Activated CD8-positive, alpha-beta memory T cell treated with anti-CD3 and anti-CD28 coated beads, Interleukin-2, amount 10 ng/mL, durations not matched to agents 7 days and 5 days (primary cell): ENCODE results near the gene WT1. TPM values are rescaled to one million over a fixed set of nuclear protein-coding genes. Genes with fewer than 3 reads are reported as not detected.
"Not testable (repeated sequence)": the region's sequence is repeated elsewhere in the genome, so short reads cannot be mapped to it uniquely, and the experiment has no call there.

ENCODE experiments used
- ATAC-seq: fragments of 150-1000 bp; cut with Tn5 transposase; one replicate; pipeline ENCODE4 v1.10.0; 2021; ENCODE audit warnings: moderate library complexity
- CTCF ChIA-PET: fragments of 350-600 bp; sonication (Branson Sonifier 250); formaldehyde crosslinking; loops from one replicate; lab custom pipeline; 2021; ENCODE audit warnings: antibody characterized with exemption; lab: Charles Lee
- DNase-seq: peaks from one replicate; pipeline ENCODE4 v3.0.0-alpha.2; 2020
- H3K27ac Mint-ChIP-seq: one replicate; pipeline ENCODE4 v1.8.0; 2021; ENCODE audit warnings: mild to moderate bottlenecking, mixed read lengths
- H3K27me3 Mint-ChIP-seq: one replicate; pipeline ENCODE4 v1.8.0; 2021; ENCODE audit warnings: mixed read lengths
- H3K36me3 Mint-ChIP-seq: one replicate; pipeline ENCODE4 v1.8.0; 2021; ENCODE audit warnings: mild to moderate bottlenecking, mixed read lengths
- H3K4me1 Mint-ChIP-seq: one replicate; pipeline ENCODE4 v1.8.0; 2021; ENCODE audit warnings: mixed read lengths
- H3K4me3 Mint-ChIP-seq: one replicate; pipeline ENCODE4 v1.8.0; 2021; ENCODE audit warnings: mild to moderate bottlenecking, moderate library complexity, mixed read lengths
- H3K9me3 Mint-ChIP-seq: one replicate; pipeline ENCODE4 v1.8.0; 2022; ENCODE audit warnings: low read depth, mixed read lengths
- total RNA-seq, 2 experiments: library from RNA; stranded (reverse); gene quantifications; one replicate each; pipeline ENCODE4 v1.2.3, GENCODE V29; 2021

The WT1 gene
- total RNA-seq, result not detected

GRCh38 chr11:32435511-32435941, at the start of gene WT1:
TSS of gene WT1 (minus strand) at chr11:32435539.
- Mint-ChIP-seq H3K36me3 (peaks cover 2% of the 10 kb centered on the region), H3K27me3 (peaks cover 90% of the 10 kb centered on the region), H3K27ac (peak within 1 kb of the TSS; percentile 46), H3K4me1 (peaks cover 23% of the 10 kb centered on the region), H3K9me3 (no peaks in the 10 kb centered on the region), H3K4me3 (peak within 1 kb of the TSS; percentile 19)
- CTCF ChIA-PET, result no interaction called here
- no peak for ATAC-seq
- no peak for DNase-seq

- CTCF ChIA-PET, result no interaction called here
- no peaks in the 10 kb centered on the region for H3K4me1 Mint-ChIP-seq
- H3K27me3 Mint-ChIP-seq, result peaks cover 3% of the 10 kb centered on the region
- no peak for ATAC-seq
- no peaks in the 10 kb centered on the region for H3K36me3 Mint-ChIP-seq
- no peaks in the 10 kb centered on the region for H3K9me3 Mint-ChIP-seq
- no peak for DNase-seq
- no peak overlapping the region for H3K4me3 Mint-ChIP-seq
- H3K27ac Mint-ChIP-seq, result no peak overlapping the region
These were observed 44.0 kb upstream of the WT1 start for GRCh38 chr11:32479291-32479690.

- peaks cover 3% of the 10 kb centered on the region for H3K27me3 Mint-ChIP-seq
- ATAC-seq (no peak), DNase-seq (no peak)
- no peak overlapping the region for H3K27ac Mint-ChIP-seq
- CTCF ChIA-PET, result interaction anchor here (0.6 kb wide), 1 partner anchor 47 kb away, joined by 3 read pairs; no protein-coding TSS in a partner anchor
- H3K4me3 Mint-ChIP-seq, result no peak overlapping the region
- no peaks in the 10 kb centered on the region for H3K4me1 Mint-ChIP-seq
- H3K36me3 Mint-ChIP-seq, result no peaks in the 10 kb centered on the region
- no peaks in the 10 kb centered on the region for H3K9me3 Mint-ChIP-seq
These were observed 43.0 kb upstream of the WT1 start for GRCh38 chr11:32478277-32478731.

GRCh38 chr11:32473282-32473909, 38.1 kb upstream of the WT1 start:
- DNase-seq, result no peak
- Mint-ChIP-seq H3K4me3 (no peak overlapping the region), H3K36me3 (no peaks in the 10 kb centered on the region), H3K9me3 (no peaks in the 10 kb centered on the region), H3K27me3 (peaks cover 3% of the 10 kb centered on the region), H3K27ac (no peak overlapping the region), H3K4me1 (no peaks in the 10 kb centered on the region)
- no peak for ATAC-seq
- CTCF ChIA-PET, result no interaction called here

GRCh38 chr11:32472226-32472625, 36.9 kb upstream of the WT1 start:
- H3K36me3 Mint-ChIP-seq, result no peaks in the 10 kb centered on the region
- ATAC-seq (no peak), DNase-seq (no peak)
- no peaks in the 10 kb centered on the region for H3K4me1 Mint-ChIP-seq
- H3K9me3 Mint-ChIP-seq, result no peaks in the 10 kb centered on the region
- no peak overlapping the region for H3K4me3 Mint-ChIP-seq
- CTCF ChIA-PET, result no interaction called here
- no peak overlapping the region for H3K27ac Mint-ChIP-seq
- H3K27me3 Mint-ChIP-seq, result no peaks in the 10 kb centered on the region

- CTCF ChIA-PET, H3K9me3 Mint-ChIP-seq, ATAC-seq, H3K4me1 Mint-ChIP-seq, H3K27me3 Mint-ChIP-seq, DNase-seq, H3K27ac Mint-ChIP-seq, H3K36me3 Mint-ChIP-seq, H3K4me3 Mint-ChIP-seq: not testable (repeated sequence)
These were observed 36.2 kb upstream of the WT1 start for GRCh38 chr11:32471544-32471943.

GRCh38 chr11:32469791-32470190, 34.5 kb upstream of the WT1 start:
- Mint-ChIP-seq H3K27ac (no peak overlapping the region), H3K36me3 (no peaks in the 10 kb centered on the region), H3K27me3 (no peaks in the 10 kb centered on the region), H3K4me3 (no peak overlapping the region), H3K9me3 (no peaks in the 10 kb centered on the region), H3K4me1 (no peaks in the 10 kb centered on the region)
- DNase-seq, result no peak
- CTCF ChIA-PET, result no interaction called here
- ATAC-seq, result no peak

- CTCF ChIA-PET, result no interaction called here
- Mint-ChIP-seq H3K27ac (no peak overlapping the region), H3K9me3 (no peaks in the 10 kb centered on the region), H3K36me3 (no peaks in the 10 kb centered on the region), H3K4me1 (no peaks in the 10 kb centered on the region), H3K4me3 (no peak overlapping the region), H3K27me3 (no peaks in the 10 kb centered on the region)
- no peak for ATAC-seq
- DNase-seq, result no peak
These were observed 31.1 kb upstream of the WT1 start for GRCh38 chr11:32466279-32466915.

- no peaks in the 10 kb centered on the region for H3K4me1 Mint-ChIP-seq
- CTCF ChIA-PET, result no interaction called here
- H3K27ac Mint-ChIP-seq, result no peak overlapping the region
- ATAC-seq (no peak), DNase-seq (no peak)
- H3K36me3 Mint-ChIP-seq, result no peaks in the 10 kb centered on the region
- no peaks in the 10 kb centered on the region for H3K9me3 Mint-ChIP-seq
- H3K4me3 Mint-ChIP-seq, result no peak overlapping the region
- H3K27me3 Mint-ChIP-seq, result no peaks in the 10 kb centered on the region
These were observed 28.7 kb upstream of the WT1 start for GRCh38 chr11:32464078-32464477.

GRCh38 chr11:32462011-32462690, 26.8 kb upstream of the WT1 start:
- H3K9me3 Mint-ChIP-seq, result no peaks in the 10 kb centered on the region
- no peaks in the 10 kb centered on the region for H3K4me1 Mint-ChIP-seq
- CTCF ChIA-PET, result no interaction called here
- no peaks in the 10 kb centered on the region for H3K36me3 Mint-ChIP-seq
- H3K4me3 Mint-ChIP-seq, result no peak overlapping the region
- ATAC-seq (no peak), DNase-seq (no peak)
- no peaks in the 10 kb centered on the region for H3K27me3 Mint-ChIP-seq
- no peak overlapping the region for H3K27ac Mint-ChIP-seq

GRCh38 chr11:32456864-32457263, 21.5 kb upstream of the WT1 start:
- ATAC-seq, result no peak
- no peak for DNase-seq
- H3K4me3 Mint-ChIP-seq, result no peak overlapping the region
- no peaks in the 10 kb centered on the region for H3K9me3 Mint-ChIP-seq
- no peak overlapping the region for H3K27ac Mint-ChIP-seq
- no peaks in the 10 kb centered on the region for H3K36me3 Mint-ChIP-seq
- no peaks in the 10 kb centered on the region for H3K4me1 Mint-ChIP-seq
- CTCF ChIA-PET, result no interaction called here
- H3K27me3 Mint-ChIP-seq, result peaks cover 3% of the 10 kb centered on the region

- Mint-ChIP-seq H3K4me3 (no peak overlapping the region), H3K27me3 (peaks cover 5% of the 10 kb centered on the region), H3K36me3 (no peaks in the 10 kb centered on the region), H3K9me3 (no peaks in the 10 kb centered on the region), H3K4me1 (no peaks in the 10 kb centered on the region), H3K27ac (no peak overlapping the region)
- CTCF ChIA-PET, result no interaction called here
- no peak for DNase-seq
- no peak for ATAC-seq
These were observed 19.7 kb upstream of the WT1 start for GRCh38 chr11:32454993-32455392.

- Mint-ChIP-seq H3K27ac (no peak overlapping the region), H3K27me3 (peaks cover 13% of the 10 kb centered on the region), H3K9me3 (no peaks in the 10 kb centered on the region), H3K4me3 (no peak overlapping the region), H3K36me3 (no peaks in the 10 kb centered on the region), H3K4me1 (no peaks in the 10 kb centered on the region)
- ATAC-seq (no peak), DNase-seq (no peak)
- CTCF ChIA-PET, result no interaction called here
These were observed 16.5 kb upstream of the WT1 start for GRCh38 chr11:32451808-32452207.

GRCh38 chr11:32450372-32450771, 15.0 kb upstream of the WT1 start:
- CTCF ChIA-PET, result no interaction called here
- Mint-ChIP-seq H3K4me3 (no peak overlapping the region), H3K27ac (no peak overlapping the region), H3K36me3 (no peaks in the 10 kb centered on the region), H3K4me1 (no peaks in the 10 kb centered on the region), H3K27me3 (peaks cover 15% of the 10 kb centered on the region), H3K9me3 (no peaks in the 10 kb centered on the region)
- DNase-seq, result no peak
- no peak for ATAC-seq
